D721Med (cell line): ENCODE results near the gene PTRH1.

Experiments used
- DNase-seq: peaks from one replicate; pipeline ENCODE4 v3.0.0; 2011; ENCODE audit warnings: low spot score; ENCODE audit not compliant: insufficient read length
- FAIRE-seq: peaks from 2 replicates; lab custom pipeline; 2011; peaks lifted over from hg19 to GRCh38; lab: Jason Lieb, UNC
- TF ChIP-seq, protein P1 (sequence below): IDR thresholded peaks from 2 replicates; pipeline ENCODE4 v1.5.1; 2012; ENCODE audit warnings: mild to moderate bottlenecking, control low read depth; ENCODE audit not compliant: insufficient read depth; ENCODE audit errors: missing control alignments

Gene PTRH1

GRCh38 chr9:127683723-127684122 is 31.7 kb downstream of the PTRH1 start:
- FAIRE-seq (no peak), DNase-seq (no peak)
- TF ChIP-seq, protein P1, sequence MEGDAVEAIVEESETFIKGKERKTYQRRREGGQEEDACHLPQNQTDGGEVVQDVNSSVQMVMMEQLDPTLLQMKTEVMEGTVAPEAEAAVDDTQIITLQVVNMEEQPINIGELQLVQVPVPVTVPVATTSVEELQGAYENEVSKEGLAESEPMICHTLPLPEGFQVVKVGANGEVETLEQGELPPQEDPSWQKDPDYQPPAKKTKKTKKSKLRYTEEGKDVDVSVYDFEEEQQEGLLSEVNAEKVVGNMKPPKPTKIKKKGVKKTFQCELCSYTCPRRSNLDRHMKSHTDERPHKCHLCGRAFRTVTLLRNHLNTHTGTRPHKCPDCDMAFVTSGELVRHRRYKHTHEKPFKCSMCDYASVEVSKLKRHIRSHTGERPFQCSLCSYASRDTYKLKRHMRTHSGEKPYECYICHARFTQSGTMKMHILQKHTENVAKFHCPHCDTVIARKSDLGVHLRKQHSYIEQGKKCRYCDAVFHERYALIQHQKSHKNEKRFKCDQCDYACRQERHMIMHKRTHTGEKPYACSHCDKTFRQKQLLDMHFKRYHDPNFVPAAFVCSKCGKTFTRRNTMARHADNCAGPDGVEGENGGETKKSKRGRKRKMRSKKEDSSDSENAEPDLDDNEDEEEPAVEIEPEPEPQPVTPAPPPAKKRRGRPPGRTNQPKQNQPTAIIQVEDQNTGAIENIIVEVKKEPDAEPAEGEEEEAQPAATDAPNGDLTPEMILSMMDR: no peak

- DNase-seq: no peak
- TF ChIP-seq, protein P1: no peak
Observed at GRCh38 chr9:127682351-127683136, 32.9 kb downstream of the PTRH1 start.

DNA sequence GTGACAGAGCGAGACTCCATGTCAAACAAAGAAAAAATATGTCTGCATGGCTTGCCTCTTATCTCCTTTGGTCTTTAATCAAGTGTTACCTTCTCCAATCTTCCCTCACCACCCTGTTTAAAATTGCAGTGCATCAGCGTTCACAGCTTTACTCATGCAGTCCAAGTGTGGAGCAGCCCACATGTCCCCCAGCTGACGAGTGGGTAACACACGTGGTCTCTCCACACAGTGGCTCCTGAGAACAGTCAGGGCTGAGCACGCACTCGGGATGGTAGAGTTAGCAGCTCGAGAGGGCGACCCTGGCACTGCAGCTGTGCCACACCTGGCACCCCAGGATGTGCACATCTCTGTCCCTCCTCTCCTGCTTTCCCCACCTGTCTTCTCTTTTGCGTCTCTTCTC is 34.6 kb downstream of the PTRH1 start:
- FAIRE-seq: no peak
- TF ChIP-seq, protein P1: no peak
- no peak for DNase-seq

More at GRCh38 chr9:127682351-127683136, 32.9 kb downstream of the PTRH1 start:
- no peak for FAIRE-seq

- TF ChIP-seq, protein P1: no peak
- FAIRE-seq (no peak), DNase-seq (no peak)
Observed at GRCh38 chr9:127680226-127680625, 35.2 kb downstream of the PTRH1 start.

DNA sequence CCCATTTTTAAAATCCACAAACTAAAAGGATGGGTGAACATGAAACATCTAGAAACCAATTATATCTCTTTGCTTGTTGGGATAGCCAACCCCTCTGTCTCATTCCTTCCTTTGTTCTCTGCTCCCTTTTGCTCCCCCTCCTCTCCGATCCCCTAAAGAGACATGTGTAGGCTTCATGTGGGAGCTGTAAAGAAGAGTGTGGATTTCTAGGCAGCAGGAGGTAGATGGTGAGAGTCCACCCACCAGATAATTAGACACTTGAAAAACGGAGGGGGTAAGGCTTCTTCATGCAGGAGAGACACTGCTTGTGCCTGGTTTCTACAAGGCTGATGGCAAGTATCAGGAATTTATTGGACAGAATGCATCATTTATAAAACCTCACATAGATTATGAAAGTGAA is 36.0 kb downstream of the PTRH1 start:
- FAIRE-seq (no peak), DNase-seq (no peak)
- TF ChIP-seq, protein P1: no peak

- FAIRE-seq (no peak), DNase-seq (no peak)
- TF ChIP-seq, protein P1: no peak
Observed at GRCh38 chr9:127676638-127677037, 38.8 kb downstream of the PTRH1 start.

DNA sequence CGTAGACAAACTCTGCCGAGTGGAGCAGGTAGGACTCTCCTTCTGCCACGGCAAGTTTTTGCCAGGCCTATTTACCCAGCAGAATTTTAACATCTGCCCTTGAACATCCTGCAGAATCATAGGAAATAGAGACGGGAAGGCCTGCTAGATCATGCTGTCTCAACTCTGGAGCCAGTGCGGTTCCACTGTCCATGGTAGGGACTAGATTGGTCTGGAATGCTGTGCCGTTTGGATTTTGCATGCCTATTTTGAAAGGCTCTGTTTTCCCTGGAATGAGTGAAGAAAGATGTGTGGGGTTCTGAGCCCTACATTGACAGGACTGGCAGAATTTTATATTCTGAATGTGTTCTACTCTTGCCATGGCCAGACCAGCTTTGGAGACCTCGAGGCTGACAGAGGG is 42.2 kb downstream of the PTRH1 start:
- TF ChIP-seq, protein P1: no peak
- DNase-seq (no peak), FAIRE-seq (no peak)
